Esophagus (tissue), 2 donors: ENCODE data around the gene CYB561D1. TPM values are rescaled to one million over a fixed set of nuclear protein-coding genes. Genes with fewer than 3 reads are reported as not detected.
"Not testable (repeated sequence)": the region's sequence is repeated elsewhere in the genome, so short reads cannot be mapped to it uniquely, and the experiment has no call there.

Experiments used
- H3K27ac ChIP-seq, 2 donors: one replicate each; pipeline ENCODE4 v1.5.1; 2013; ENCODE audit warnings: low read depth in 2 of 2, mild to moderate bottlenecking in 2 of 2, inconsistent platforms in 1 of 2, low read length in 1 of 2, moderate library complexity in 1 of 2
- H3K27me3 ChIP-seq, 2 donors: one replicate each; pipeline ENCODE4 v1.6.1; 2013; ENCODE audit warnings: low read length in 2 of 2, control low read depth in 1 of 2, mild to moderate bottlenecking in 1 of 2; ENCODE audit not compliant: insufficient read depth in 2 of 2, control insufficient read depth in 1 of 2
- H3K36me3 ChIP-seq, 2 donors: one replicate each; pipeline ENCODE4 v1.6.1; 2013; ENCODE audit warnings: low read length in 1 of 2; ENCODE audit not compliant: control insufficient read depth in 2 of 2, insufficient read depth in 2 of 2
- H3K4me1 ChIP-seq, 2 donors: one replicate each; pipeline ENCODE4 v1.6.1; 2013; ENCODE audit warnings: low read length in 1 of 2; ENCODE audit not compliant: control insufficient read depth in 2 of 2, insufficient read depth in 2 of 2
- H3K4me3 ChIP-seq, 2 donors: one replicate each; pipeline ENCODE4 v1.5.1; 2013; ENCODE audit warnings: low read length in 2 of 2, mild to moderate bottlenecking in 2 of 2, low read depth in 1 of 2, moderate library complexity in 1 of 2
- H3K9me3 ChIP-seq, 2 donors: one replicate each; pipeline ENCODE4 v1.6.1; 2013; ENCODE audit warnings: mild to moderate bottlenecking in 2 of 2, low read depth in 1 of 2, low read length in 1 of 2, moderate library complexity in 1 of 2; ENCODE audit not compliant: control insufficient read depth in 2 of 2, insufficient read depth in 1 of 2
- WGBS, 2 donors: extraction: QIAGEN DNeasy Blood & Tissue Kit; methylation state at CpG; one replicate each; pipeline ENCODE4 v1.1.7; 2013; 5-methylcytosine and 5-hydroxymethylcytosine counted together
- polyA plus RNA-seq, 2 donors: library from polyadenylated mRNA; stranded (reverse); fragments of 200-250 nt; gene quantifications; one replicate each; pipeline ENCODE4 v1.2.3, GENCODE V29; 2013
- donor health status: healthy with polysubstance abuse.
- donor health status: Bipolar disorder and iron deficiency.

CYB561D1 gene
- polyA plus RNA-seq: 1 to 10 TPM; 3.7 to 4.8 TPM

- Histone ChIP-seq H3K4me3 (peak within 1 kb of the TSS; percentile 80 to 99), H3K27me3 (no peaks in the 10 kb centered on the region), H3K4me1 (peaks cover 4 to 13% of the 10 kb centered on the region in 2 donors), H3K9me3 (no peaks in the 10 kb centered on the region), H3K27ac (peak within 1 kb of the TSS; percentile 85 to 91), H3K36me3 (peaks cover 2 to 30% of the 10 kb centered on the region in 2 donors)
- WGBS, 2 donors: 0% methylated on average over 44 of the region's 44 CpGs
These were observed at the start of gene CYB561D1 for GRCh38 chr1:109493805-109494539. CYB561D1 (plus strand) TSS chr1:109494094; CDS start chr1:109494140, 46 bp downstream.

GRCh38 chr1:109444346-109444745, 49.5 kb upstream of the CYB561D1 start:
- Histone ChIP-seq H3K4me1 (no peaks in the 10 kb centered on the region), H3K27ac (no peak overlapping the region), H3K36me3 (no peaks in the 10 kb centered on the region), H3K9me3 (no peaks in the 10 kb centered on the region), H3K4me3 (no peak overlapping the region), H3K27me3 (no peaks in the 10 kb centered on the region)
- WGBS, 2 donors: 80 to 93% methylated on average over 1 of the region's 1 CpG

- H3K4me1 ChIP-seq, H3K27me3 ChIP-seq, H3K27ac ChIP-seq, H3K9me3 ChIP-seq, H3K36me3 ChIP-seq, H3K4me3 ChIP-seq: not testable (repeated sequence)
- 73% methylated on average over 11 of the region's 11 CpGs for WGBS, 2 donors
These were observed 47.8 kb upstream of the CYB561D1 start for GRCh38 chr1:109445949-109446695.

- 57 to 66% methylated on average over 4 of the region's 4 CpGs for WGBS, 2 donors
- Histone ChIP-seq H3K36me3 (no peaks in the 10 kb centered on the region), H3K27ac (no peak overlapping the region), H3K27me3 (no peaks in the 10 kb centered on the region), H3K4me3 (no peak overlapping the region), H3K9me3 (peaks cover 0 to 2% of the 10 kb centered on the region in 2 donors), H3K4me1 (no peaks in the 10 kb centered on the region)
These were observed 46.4 kb upstream of the CYB561D1 start for GRCh38 chr1:109447524-109447923.

GRCh38 chr1:109454497-109455133, 39.3 kb upstream of the CYB561D1 start:
- Histone ChIP-seq H3K4me3 (no peak overlapping the region), H3K27ac (no peak overlapping the region), H3K27me3 (peaks cover 0 to 2% of the 10 kb centered on the region in 2 donors), H3K36me3 (no peaks in the 10 kb centered on the region), H3K4me1 (no peaks in the 10 kb centered on the region), H3K9me3 (peaks cover 0 to 2% of the 10 kb centered on the region in 2 donors)
- 93 to 100% methylated on average over 1 of the region's 1 CpG for WGBS, 2 donors

GRCh38 chr1:109457819-109458218, 36.1 kb upstream of the CYB561D1 start:
- no peaks in the 10 kb centered on the region for H3K9me3 ChIP-seq
- 79 to 86% methylated on average over 4 of the region's 4 CpGs for WGBS, 2 donors

GRCh38 chr1:109466125-109466451, 27.8 kb upstream of the CYB561D1 start:
- H3K36me3 ChIP-seq: no peaks in the 10 kb centered on the region
- peak overlapping the region; percentile 54 to 57 for H3K4me3 ChIP-seq
- peaks cover 3 to 12% of the 10 kb centered on the region in 2 donors for H3K27me3 ChIP-seq
- peak overlapping the region; percentile 0 to 75 for H3K27ac ChIP-seq
- H3K9me3 ChIP-seq: no peaks in the 10 kb centered on the region
- H3K4me1 ChIP-seq: peaks cover 3 to 7% of the 10 kb centered on the region in 2 donors
- 5 to 7% methylated on average over 24 of the region's 24 CpGs for WGBS, 2 donors

More at GRCh38 chr1:109457819-109458218, 36.1 kb upstream of the CYB561D1 start:
- no peak overlapping the region for H3K27ac ChIP-seq
- H3K36me3 ChIP-seq: no peaks in the 10 kb centered on the region
- H3K4me3 ChIP-seq: no peak overlapping the region
- no peaks in the 10 kb centered on the region for H3K4me1 ChIP-seq
- peaks cover 0 to 2% of the 10 kb centered on the region in 2 donors for H3K27me3 ChIP-seq

- H3K4me1 ChIP-seq: peaks cover 3 to 7% of the 10 kb centered on the region in 2 donors
- H3K36me3 ChIP-seq: no peaks in the 10 kb centered on the region
- H3K4me3 ChIP-seq: peak within 1 kb of the TSS; percentile 54 to 57
- WGBS, 2 donors: 2% methylated on average over 69 to 88 of the region's 88 CpGs
- peak within 1 kb of the TSS; percentile 58 to 75 for H3K27ac ChIP-seq
- H3K9me3 ChIP-seq: no peaks in the 10 kb centered on the region
- peaks cover 3 to 12% of the 10 kb centered on the region in 2 donors for H3K27me3 ChIP-seq
These were observed 27.2 kb upstream of the CYB561D1 start, which contains the start of gene SYPL2 for GRCh38 chr1:109466452-109467300. SYPL2 (plus strand) TSS chr1:109466546; CDS start chr1:109466844, 298 bp downstream.
